Bone marrow (tissue), 2 donors: Measurements from ENCODE around the gene PTPN20.
"Not testable (repeated sequence)": the region's sequence is repeated elsewhere in the genome, so short reads cannot be mapped to it uniquely, and the experiment has no call there.

Experiments used
- DNase-seq, 2 donors: peaks; one replicate each; lab custom pipeline; 2025; lab: John Stamatoyannopoulos, UW

The PTPN20 gene

GRCh38 chr10:46911144-46911876 is at the start of gene PTPN20:
TSS of gene PTPN20 (plus strand) at chr10:46911428. CDS start at chr10:46932500, 21,072 bp downstream.
- not testable (repeated sequence) for DNase-seq

- DNase-seq, result not testable (repeated sequence)
These were observed 41.5 kb upstream of the PTPN20 start for GRCh38 chr10:46869716-46870115.

GRCh38 chr10:46871583-46871982 is 39.6 kb upstream of the PTPN20 start:
- not testable (repeated sequence) for DNase-seq

GRCh38 chr10:46875304-46875703 is 35.9 kb upstream of the PTPN20 start:
- DNase-seq, result not testable (repeated sequence)

- not testable (repeated sequence) for DNase-seq
These were observed 34.5 kb upstream of the PTPN20 start for GRCh38 chr10:46876773-46877172.

- not testable (repeated sequence) for DNase-seq
These were observed 32.5 kb upstream of the PTPN20 start for GRCh38 chr10:46878761-46879160.

GRCh38 chr10:46890813-46891611 is 20.2 kb upstream of the PTPN20 start:
- not testable (repeated sequence) for DNase-seq

GRCh38 chr10:46896762-46897692 is 14.2 kb upstream of the PTPN20 start:
- DNase-seq, result peak in 1 of 2 donors; percentile 47

- DNase-seq, result not testable (repeated sequence)
These were observed 10.0 kb upstream of the PTPN20 start for GRCh38 chr10:46901247-46901646.

GRCh38 chr10:46903874-46904273 is 7.4 kb upstream of the PTPN20 start:
- DNase-seq, result not testable (repeated sequence)

- not testable (repeated sequence) for DNase-seq
These were observed 4.9 kb upstream of the PTPN20 start for GRCh38 chr10:46906359-46906758.

- DNase-seq, result not testable (repeated sequence)
These were observed 3.8 kb upstream of the PTPN20 start for GRCh38 chr10:46907185-46908117.

- not testable (repeated sequence) for DNase-seq
These were observed 11.3 kb downstream of the PTPN20 start for GRCh38 chr10:46922498-46922897.

- DNase-seq, result not testable (repeated sequence)
These were observed 13.9 kb downstream of the PTPN20 start for GRCh38 chr10:46925156-46925555.

GRCh38 chr10:46925853-46926252 is 14.6 kb downstream of the PTPN20 start:
- DNase-seq, result not testable (repeated sequence)

- DNase-seq, result not testable (repeated sequence)
These were observed 17.6 kb downstream of the PTPN20 start for GRCh38 chr10:46928810-46929209.

- DNase-seq, result not testable (repeated sequence)
These were observed 21.2 kb downstream of the PTPN20 start for GRCh38 chr10:46932383-46932782.

- not testable (repeated sequence) for DNase-seq
These were observed 29.9 kb downstream of the PTPN20 start for GRCh38 chr10:46941091-46941490.

GRCh38 chr10:46948687-46949518 is 37.7 kb downstream of the PTPN20 start:
- DNase-seq, result not testable (repeated sequence)

GRCh38 chr10:46952540-46952939 is 41.3 kb downstream of the PTPN20 start:
- DNase-seq, result not testable (repeated sequence)
